ENCODE measurements around the gene HNRNPA3.
"Not testable (repeated sequence)": the region's sequence is repeated elsewhere in the genome, so short reads cannot be mapped to it uniquely, and the experiment has no call there.

HNRNPA3 gene

DNA sequence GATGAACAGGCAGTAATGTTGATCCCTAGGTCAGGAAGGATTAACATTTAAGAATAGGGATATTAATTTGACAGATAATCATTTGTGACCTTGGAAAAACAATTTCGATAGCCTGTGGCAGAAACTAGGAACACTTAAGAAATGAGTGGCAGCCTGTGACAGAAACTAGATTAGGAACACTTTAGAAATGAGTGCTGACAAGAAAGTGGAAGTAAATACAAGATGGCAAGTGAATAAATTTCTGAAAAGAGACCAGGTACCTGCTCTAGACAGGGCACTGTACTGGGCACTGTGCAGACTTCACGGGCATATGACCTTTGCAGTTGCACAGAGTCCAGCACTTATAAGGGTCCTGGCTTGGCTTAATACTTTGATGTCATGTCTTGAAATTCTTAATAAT is 5.5 kb upstream of the HNRNPA3 start:
- peak overlapping the region; percentile 20 for H3K27ac Mint-ChIP-seq
- H3K9me3 Mint-ChIP-seq: no peaks in the 10 kb centered on the region
- no peak overlapping the region for H3K4me3 Mint-ChIP-seq
- DNase-seq (ENCODE audit: low spot score in 2 of 2): no peak
- ATAC-seq (ENCODE audit: low read depth): no peak
- H3K36me3 Mint-ChIP-seq: no peaks in the 10 kb centered on the region
- H3K4me1 Mint-ChIP-seq: peaks cover 3% of the 10 kb centered on the region
- no peaks in the 10 kb centered on the region for H3K27me3 Mint-ChIP-seq

DNA sequence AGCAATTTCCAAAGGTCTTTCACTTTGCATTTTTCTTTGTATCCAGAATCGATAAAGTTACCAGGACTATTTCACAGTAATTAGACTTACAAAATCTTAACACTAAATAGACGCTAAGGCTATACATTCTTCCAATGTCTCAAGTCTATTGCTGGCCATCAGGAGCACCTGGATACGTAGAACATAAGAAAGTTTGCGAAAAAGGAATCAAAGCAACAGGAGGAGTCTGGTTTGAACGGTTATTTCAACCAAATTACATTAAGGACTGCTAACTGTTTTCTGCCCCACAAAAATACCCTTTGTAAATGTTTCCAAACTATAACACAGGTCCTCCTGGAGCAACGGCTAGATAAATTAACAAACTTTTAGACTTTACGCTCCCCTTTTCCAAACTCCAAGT is 1.4 kb upstream of the HNRNPA3 start:
- Mint-ChIP-seq H3K9me3 (no peaks in the 10 kb centered on the region), H3K4me1 (peaks cover 13% of the 10 kb centered on the region), H3K36me3 (peaks cover 8% of the 10 kb centered on the region), H3K4me3 (peak overlapping the region; percentile 91), H3K27ac (peak overlapping the region; percentile 99), H3K27me3 (no peaks in the 10 kb centered on the region)
- ATAC-seq (ENCODE audit: low read depth) (no peak), DNase-seq (ENCODE audit: low spot score in 2 of 2) (no peak)

DNA sequence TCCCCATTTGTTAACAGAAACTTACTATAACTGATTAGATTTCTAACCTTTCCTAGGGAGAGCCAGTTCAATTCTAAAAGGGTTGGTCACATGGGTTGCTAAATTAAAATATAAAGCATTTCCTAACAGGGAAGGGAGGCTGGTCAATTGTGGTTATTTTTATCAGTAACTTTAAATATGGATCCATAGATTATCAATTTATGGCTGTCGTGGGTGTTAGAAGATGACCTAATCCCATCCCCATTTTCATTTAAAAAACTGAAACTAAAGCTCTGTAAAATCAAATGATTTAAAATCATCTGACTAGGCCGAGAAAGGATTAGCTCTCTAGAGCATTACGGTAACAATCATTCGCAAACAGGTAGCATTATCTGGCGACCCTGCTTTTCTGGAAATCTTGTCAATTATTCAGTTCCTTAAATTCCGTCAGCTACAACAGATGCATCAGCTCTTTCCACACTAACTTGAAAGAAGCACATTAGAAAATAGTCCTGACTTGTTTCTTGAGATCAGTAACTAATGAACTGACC is 953 bp upstream of the HNRNPA3 start:
- Mint-ChIP-seq H3K36me3 (peaks cover 13% of the 10 kb centered on the region), H3K4me3 (peak overlapping the region; percentile 91), H3K9me3 (no peaks in the 10 kb centered on the region), H3K27me3 (no peaks in the 10 kb centered on the region), H3K4me1 (peaks cover 15% of the 10 kb centered on the region), H3K27ac (peak overlapping the region; percentile 99)
- ATAC-seq (ENCODE audit: low read depth) (peak; percentile 0), DNase-seq (ENCODE audit: low spot score in 2 of 2) (no peak)

- peak; percentile 54 for ATAC-seq (ENCODE audit: low read depth)
- peak overlapping the region; percentile 91 for H3K4me3 Mint-ChIP-seq
- peaks cover 19% of the 10 kb centered on the region for H3K4me1 Mint-ChIP-seq
- peak overlapping the region; percentile 99 for H3K27ac Mint-ChIP-seq
- H3K36me3 Mint-ChIP-seq: peaks cover 20% of the 10 kb centered on the region
- peak; percentile 86 to 93 for DNase-seq (ENCODE audit: low spot score in 2 of 2)
- no peaks in the 10 kb centered on the region for H3K9me3 Mint-ChIP-seq
- H3K27me3 Mint-ChIP-seq: no peaks in the 10 kb centered on the region
Measured at GRCh38 chr2:177212891-177213856, 580 bp downstream of the HNRNPA3 start.

DNA sequence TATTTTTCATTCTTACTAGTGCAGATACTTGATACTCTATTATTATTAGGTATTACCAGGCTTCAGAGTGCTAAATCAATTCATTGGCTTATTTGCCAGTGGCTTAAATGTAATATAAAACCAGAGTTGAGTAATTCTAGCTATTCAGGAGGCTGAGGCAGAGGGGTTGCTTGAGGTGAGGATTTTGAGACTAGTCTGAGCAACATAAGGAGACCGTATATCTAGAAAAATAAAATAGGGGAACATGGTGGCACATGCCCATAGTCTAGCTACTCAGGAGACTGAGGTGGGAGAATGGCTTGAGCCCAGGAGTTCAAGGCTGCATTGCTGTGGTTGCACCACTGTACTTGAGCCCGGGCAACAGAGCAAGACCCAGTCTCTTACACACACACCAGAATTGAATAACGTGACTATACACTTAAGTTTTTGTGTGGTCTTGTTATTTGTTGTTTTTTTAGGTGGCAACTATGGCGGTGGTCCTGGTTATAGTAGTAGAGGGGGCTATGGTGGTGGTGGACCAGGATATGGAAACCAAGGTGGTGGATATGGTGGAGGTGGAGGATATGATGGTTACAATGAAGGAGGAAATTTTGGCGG is 4.8 kb downstream of the HNRNPA3 start:
- Mint-ChIP-seq H3K4me1 (peaks cover 29% of the 10 kb centered on the region), H3K27me3 (no peaks in the 10 kb centered on the region), H3K4me3 (no peak overlapping the region), H3K27ac (peak overlapping the region; percentile 46), H3K36me3 (peaks cover 33% of the 10 kb centered on the region), H3K9me3 (no peaks in the 10 kb centered on the region)
- ATAC-seq (ENCODE audit: low read depth) (no peak), DNase-seq (ENCODE audit: low spot score in 2 of 2) (no peak)

DNA sequence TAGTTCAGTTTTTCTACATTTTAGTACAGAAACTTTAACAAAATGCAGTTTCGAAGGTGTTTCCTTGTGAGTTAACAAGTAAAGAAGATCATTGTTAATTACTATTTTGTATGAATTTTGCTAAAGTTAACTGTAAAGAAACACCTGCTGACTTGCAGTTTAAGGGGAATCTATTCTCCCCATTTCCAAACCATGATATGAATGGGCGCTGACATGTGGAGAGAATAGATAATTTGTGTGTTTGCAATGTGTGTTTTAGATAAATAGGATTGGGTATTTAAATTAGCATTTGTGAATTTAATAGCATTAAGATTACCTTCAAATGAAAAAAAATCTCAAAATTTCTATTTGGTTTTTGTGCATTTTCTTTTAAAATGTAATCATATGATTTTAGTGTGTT is 7.2 kb downstream of the HNRNPA3 start:
- peaks cover 32% of the 10 kb centered on the region for H3K4me1 Mint-ChIP-seq
- H3K27me3 Mint-ChIP-seq; H3K27ac Mint-ChIP-seq; H3K9me3 Mint-ChIP-seq; H3K4me3 Mint-ChIP-seq; DNase-seq (ENCODE audit: low spot score in 2 of 2); ATAC-seq (ENCODE audit: low read depth): not testable (repeated sequence)
- peaks cover 35% of the 10 kb centered on the region for H3K36me3 Mint-ChIP-seq

DNA sequence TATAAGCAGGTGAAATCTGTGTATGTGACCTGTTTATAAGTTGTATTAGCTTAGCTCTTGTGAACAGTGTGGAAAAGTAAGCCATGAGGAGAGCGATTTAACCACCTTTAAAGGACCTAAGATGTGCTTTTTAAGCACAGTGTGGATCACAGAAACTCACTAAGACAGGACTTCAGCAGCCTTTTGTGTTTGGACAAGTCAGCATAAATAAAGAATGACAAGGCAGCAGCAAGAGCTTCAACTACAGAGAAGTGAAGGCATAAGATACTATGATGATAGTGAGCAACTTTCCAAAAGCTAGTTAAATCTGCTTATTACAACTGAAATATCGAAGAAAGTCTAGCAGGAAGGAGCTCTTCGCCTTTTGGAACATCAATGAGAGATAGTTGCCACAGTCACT is 8.9 kb downstream of the HNRNPA3 start:
- Mint-ChIP-seq H3K36me3 (peaks cover 27% of the 10 kb centered on the region), H3K27ac (peak overlapping the region; percentile 50), H3K9me3 (no peaks in the 10 kb centered on the region), H3K27me3 (no peaks in the 10 kb centered on the region), H3K4me1 (peaks cover 18% of the 10 kb centered on the region), H3K4me3 (no peak overlapping the region)
- ATAC-seq (ENCODE audit: low read depth): no peak
- DNase-seq (ENCODE audit: low spot score in 2 of 2): no peak

DNA sequence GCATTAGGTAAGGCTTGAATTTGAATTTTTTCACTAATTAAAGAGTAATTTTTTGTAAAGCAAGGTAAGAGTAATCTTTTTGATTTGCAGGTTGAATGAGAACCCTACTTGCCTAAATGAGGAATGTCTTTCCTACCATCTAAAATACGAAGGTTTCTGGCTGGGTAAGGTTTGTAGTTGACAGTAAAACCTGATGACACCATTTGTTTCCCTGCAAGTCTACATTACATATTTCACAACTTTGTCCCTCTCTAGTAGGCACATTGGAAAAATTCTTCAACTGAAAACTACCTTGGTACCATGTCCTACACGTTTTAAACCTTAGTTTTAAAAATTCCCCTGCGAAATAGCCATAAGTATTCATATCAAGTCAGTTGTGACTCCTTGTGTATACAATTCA is 9.4 kb downstream of the HNRNPA3 start:
- Mint-ChIP-seq H3K27me3 (no peaks in the 10 kb centered on the region), H3K4me1 (peaks cover 16% of the 10 kb centered on the region), H3K4me3 (no peak overlapping the region), H3K9me3 (no peaks in the 10 kb centered on the region), H3K36me3 (peaks cover 24% of the 10 kb centered on the region), H3K27ac (peak overlapping the region; percentile 84)
- ATAC-seq (ENCODE audit: low read depth) (no peak), DNase-seq (ENCODE audit: low spot score in 2 of 2) (no peak)

DNA sequence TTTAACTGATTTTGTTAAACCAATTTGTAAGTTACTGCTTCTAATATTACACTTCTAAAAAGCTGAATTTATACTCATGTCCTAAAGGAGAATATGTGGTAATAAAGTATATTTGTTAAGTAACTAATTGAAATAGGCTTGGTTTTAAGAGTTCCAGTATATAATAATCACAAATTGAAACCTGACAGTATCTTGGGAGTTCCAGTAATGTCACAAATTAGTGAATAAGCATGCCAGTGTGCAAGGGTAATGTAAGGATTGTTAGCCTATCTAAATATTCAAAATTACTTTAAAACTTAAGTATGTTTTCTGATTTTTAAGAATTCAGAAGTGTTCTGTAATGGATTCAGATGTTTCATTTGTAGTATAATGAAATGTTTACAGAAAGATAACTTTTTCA is 10.8 kb downstream of the HNRNPA3 start:
- not testable (repeated sequence) for H3K4me3 Mint-ChIP-seq; DNase-seq (ENCODE audit: low spot score in 2 of 2); H3K9me3 Mint-ChIP-seq; ATAC-seq (ENCODE audit: low read depth); H3K27me3 Mint-ChIP-seq
- Mint-ChIP-seq H3K27ac (peak overlapping the region; percentile 84), H3K4me1 (peaks cover 17% of the 10 kb centered on the region), H3K36me3 (peaks cover 19% of the 10 kb centered on the region)

DNA sequence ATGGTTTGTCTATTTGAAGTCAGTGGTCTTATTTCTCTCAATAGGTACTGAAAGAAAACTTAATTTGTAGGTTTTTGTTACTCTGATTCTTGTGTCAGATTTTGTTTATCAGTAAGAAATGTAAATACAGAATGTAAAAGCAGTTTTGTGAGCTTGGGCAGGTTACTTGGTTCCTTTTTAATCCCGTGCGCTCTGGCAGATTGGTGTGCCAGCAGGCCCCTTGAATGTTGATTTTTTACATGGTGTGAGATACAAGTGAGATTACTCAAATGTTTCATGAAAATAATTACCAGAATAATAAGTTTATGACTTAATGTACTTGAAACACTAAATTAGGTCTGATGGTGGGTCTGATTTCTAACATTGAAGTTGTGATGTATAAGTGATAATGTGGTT is 13.4 kb downstream of the HNRNPA3 start:
- no peaks in the 10 kb centered on the region for H3K27me3 Mint-ChIP-seq
- ATAC-seq (ENCODE audit: low read depth) (no peak), DNase-seq (ENCODE audit: low spot score in 2 of 2) (no peak)
- H3K27ac Mint-ChIP-seq: no peak overlapping the region
- peaks cover 26% of the 10 kb centered on the region for H3K36me3 Mint-ChIP-seq
- no peaks in the 10 kb centered on the region for H3K9me3 Mint-ChIP-seq
- no peak overlapping the region for H3K4me3 Mint-ChIP-seq
- H3K4me1 Mint-ChIP-seq: peaks cover 12% of the 10 kb centered on the region

- Mint-ChIP-seq H3K27me3 (no peaks in the 10 kb centered on the region), H3K36me3 (peaks cover 33% of the 10 kb centered on the region), H3K4me1 (peaks cover 11% of the 10 kb centered on the region), H3K4me3 (no peak overlapping the region), H3K27ac (peak overlapping the region; percentile 15), H3K9me3 (no peaks in the 10 kb centered on the region)
- no peak for DNase-seq (ENCODE audit: low spot score in 2 of 2)
- ATAC-seq (ENCODE audit: low read depth): no peak
Measured at GRCh38 chr2:177229442-177230242, 17.0 kb downstream of the HNRNPA3 start.

DNA sequence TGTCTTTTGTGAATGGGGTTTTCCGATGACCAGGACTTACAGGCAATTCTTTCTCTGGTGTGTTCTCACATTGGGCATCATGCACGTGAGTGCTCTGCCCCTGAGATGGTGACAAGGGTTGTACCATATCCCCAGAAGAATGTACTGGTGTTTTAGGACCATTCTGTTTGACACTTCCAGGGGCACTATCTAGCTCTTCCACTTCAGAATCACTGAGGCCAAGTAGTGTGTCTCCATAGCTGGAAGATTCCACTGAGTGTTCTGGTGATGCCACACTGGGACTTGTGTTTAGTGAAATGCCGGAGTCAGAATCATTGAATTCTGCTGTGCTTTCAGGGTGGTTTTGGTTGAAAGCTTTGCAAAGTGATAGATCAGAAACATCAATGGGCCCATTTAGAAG is 18.7 kb downstream of the HNRNPA3 start:
- Mint-ChIP-seq H3K27me3 (no peaks in the 10 kb centered on the region), H3K4me3 (no peak overlapping the region), H3K36me3 (peaks cover 32% of the 10 kb centered on the region), H3K4me1 (peaks cover 17% of the 10 kb centered on the region), H3K9me3 (no peaks in the 10 kb centered on the region), H3K27ac (peak overlapping the region; percentile 28)
- no peak for ATAC-seq (ENCODE audit: low read depth)
- no peak for DNase-seq (ENCODE audit: low spot score in 2 of 2)

- H3K27me3 Mint-ChIP-seq: no peaks in the 10 kb centered on the region
- no peak for DNase-seq (ENCODE audit: low spot score in 2 of 2)
- peaks cover 19% of the 10 kb centered on the region for H3K4me1 Mint-ChIP-seq
- H3K36me3 Mint-ChIP-seq: peaks cover 32% of the 10 kb centered on the region
- H3K4me3 Mint-ChIP-seq: no peak overlapping the region
- H3K27ac Mint-ChIP-seq: peak overlapping the region; percentile 47
- no peak for ATAC-seq (ENCODE audit: low read depth)
- no peaks in the 10 kb centered on the region for H3K9me3 Mint-ChIP-seq
Measured at GRCh38 chr2:177232098-177232704, 19.6 kb downstream of the HNRNPA3 start.
